GM21390 (cell line): ENCODE measurements around the gene NCAN.

Experiments
- ATAC-seq: cut with Tn5 transposase; IDR thresholded peaks from one replicate; pipeline ENCODE4 v1.9.1; 2021; ENCODE audit not compliant: unreplicated experiment

The NCAN gene

DNA sequence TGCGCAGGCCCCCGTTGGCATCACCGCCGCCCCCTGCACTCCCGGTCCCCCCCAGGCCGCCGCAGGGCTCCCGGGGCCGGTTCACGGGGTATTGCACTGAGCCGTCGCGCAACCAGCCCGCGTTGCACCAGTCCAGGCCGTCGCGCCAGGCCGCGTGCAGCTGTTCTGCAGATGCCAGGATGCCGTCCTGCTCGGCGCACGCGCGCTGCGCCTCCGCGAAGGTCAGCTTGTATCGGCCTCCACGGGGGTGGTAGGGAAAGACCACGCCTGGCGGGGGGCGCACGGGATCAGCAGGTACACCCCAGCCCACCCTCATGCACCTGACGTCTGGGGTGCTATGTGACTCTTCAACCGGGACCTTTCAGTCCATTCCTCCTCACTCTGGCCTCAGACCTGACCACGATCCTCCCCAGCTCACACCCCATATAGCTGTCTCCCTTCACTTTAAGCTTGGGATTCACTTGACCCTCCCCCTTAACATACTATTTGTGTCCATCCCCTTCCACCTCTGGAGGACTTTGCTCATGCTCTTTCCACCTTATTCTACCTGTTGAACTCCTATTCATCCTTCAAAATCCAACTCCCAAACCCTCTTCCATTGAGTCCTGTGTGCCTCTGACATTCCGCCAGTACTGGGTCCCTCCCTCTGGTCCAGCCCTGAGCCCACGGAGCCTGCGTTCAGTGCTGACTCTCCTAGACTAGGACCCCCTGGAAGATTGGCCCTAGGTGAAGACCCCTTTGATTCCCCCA is 47.0 kb downstream of the NCAN start:
- ATAC-seq = no peak

DNA sequence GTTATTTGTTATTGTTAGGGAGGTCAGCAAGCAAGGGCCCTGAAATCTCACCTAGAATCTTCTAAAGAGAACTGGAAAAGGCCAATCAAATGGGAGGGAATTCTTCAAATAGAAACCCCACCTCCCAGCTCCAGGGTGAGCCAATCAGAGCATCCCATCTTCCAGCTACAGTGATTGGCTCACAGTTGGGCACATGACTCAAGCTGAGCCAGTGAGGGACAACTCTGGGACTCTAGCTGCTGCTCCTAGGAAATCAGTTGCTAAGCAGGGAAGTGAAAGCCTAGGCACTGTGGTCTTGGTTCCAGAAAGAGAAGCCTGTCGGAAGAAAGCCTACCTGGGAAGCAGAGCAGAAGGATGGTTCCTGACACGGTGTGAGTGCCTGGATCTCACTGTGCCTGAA is 48.0 kb downstream of the NCAN start:
- no peak for ATAC-seq

DNA sequence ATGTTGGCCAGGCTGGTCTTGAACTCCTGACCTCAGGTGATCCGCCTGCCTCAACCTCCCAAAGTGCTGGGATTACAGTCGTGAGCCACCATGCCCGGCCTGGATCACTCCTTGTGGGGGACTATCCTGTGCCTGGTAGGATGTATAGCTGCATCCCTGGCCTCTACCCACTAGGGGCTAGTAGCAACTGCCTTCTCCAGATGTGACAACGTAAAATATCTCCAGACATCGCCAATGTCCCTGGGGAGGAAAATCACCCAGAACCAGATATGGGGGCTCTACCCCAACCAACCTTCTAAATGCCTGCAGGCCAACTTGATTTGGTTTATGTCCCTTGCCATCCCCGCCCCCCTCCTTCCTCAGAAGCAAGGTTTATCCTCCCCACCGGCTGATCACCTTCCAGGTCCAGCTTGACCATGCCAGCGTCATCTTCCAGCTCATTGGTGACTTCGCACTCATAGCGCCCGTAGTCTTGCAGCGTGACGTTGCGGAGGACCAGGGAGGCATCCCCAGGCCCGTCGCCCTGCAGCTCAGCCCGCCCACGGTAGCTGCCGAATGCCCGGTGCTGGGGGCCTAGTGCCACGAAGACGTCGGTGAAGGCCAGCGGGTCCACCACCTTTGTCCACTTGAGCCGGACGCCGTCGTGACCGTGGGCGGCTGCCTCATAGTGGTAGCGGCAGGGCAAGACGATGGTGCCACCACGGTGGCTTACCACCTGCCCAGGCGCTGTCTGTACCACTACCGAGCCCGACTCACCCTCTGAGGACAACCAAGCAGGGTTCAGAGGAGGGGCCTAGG is 48.9 kb downstream of the NCAN start:
- ATAC-seq = no peak

DNA sequence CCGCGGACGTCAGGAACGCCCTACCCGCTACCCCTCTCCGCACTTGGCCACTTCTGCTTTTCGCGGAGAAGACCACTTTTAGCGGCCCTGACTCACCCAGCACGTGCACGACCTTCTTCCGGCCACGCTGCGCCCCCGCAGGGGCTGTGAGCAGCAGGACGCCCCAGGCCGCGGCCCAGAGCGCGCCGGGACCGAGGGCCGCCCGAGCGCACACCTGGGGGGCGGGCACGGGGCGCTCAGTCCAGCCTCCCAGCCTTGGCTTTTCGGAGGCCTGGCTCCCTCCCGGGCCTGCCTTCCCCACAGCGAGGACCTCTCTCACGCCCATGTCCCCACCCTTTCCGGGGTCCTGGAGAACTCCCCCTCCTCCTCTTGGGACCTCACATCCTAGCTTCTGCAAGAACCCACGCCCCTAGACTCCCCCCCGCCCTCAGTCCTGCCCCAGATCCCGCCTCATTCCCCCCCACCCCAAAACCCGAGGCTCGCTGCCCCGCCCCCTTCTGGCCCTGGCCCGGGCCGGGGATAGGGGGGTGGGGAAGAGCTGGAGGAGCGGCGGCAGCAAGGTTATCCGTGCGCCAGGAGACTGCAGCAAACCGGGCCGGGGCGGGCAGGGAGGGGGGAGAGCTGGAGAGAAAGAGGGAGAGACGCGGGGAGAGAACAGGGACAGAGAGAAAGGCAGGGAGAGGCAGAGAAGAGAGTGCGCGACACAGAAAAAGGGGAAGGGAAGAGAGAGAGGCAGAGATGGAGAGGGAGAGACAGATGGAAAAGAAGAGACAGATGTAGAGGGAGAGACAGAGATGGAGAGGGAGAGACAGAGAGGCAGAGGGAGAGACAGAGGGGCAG is 49.8 kb downstream of the NCAN start:
- ATAC-seq = no peak

DNA sequence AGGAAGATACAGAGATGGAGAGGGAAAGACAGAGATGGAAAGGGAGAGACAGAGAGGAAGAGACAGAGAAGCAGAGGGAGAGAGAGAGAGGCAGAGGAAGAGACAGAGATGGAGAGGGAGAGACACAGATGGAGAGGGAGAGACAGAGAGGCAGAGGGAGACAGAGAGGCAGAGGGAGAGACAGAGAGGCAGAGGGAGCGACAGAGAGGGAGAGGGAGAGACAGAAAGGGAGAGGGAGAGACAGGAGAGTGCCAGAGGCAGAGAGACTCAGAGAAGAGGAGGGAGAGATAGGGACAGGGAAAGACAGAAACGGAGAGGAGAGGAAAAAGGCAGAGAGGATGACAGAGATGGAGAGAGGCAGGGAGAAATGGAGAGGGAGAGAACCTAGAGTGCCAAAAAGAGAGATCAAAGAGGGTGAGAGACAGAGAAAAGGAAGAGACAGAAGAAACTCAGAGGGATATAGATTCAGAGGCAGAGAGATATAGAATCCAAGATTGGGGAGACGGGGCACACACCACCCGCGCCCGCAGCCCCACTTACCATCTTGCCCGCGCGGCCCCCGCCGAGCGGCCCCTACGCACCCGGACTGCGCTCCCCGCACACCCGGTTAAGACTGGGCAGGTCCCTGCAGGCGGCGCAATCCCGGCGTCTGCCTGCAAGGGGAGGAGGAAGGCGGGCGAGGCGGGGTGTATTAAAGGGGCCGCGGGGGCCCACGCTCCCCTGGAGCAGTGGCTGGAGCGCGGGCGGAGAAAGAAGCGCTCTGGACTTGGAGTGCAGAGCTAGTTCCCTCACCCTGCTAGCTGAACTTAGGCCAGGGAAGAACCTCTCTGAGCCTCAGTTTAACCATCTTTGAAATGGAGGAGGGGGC is 50.7 kb downstream of the NCAN start:
- ATAC-seq = no peak

DNA sequence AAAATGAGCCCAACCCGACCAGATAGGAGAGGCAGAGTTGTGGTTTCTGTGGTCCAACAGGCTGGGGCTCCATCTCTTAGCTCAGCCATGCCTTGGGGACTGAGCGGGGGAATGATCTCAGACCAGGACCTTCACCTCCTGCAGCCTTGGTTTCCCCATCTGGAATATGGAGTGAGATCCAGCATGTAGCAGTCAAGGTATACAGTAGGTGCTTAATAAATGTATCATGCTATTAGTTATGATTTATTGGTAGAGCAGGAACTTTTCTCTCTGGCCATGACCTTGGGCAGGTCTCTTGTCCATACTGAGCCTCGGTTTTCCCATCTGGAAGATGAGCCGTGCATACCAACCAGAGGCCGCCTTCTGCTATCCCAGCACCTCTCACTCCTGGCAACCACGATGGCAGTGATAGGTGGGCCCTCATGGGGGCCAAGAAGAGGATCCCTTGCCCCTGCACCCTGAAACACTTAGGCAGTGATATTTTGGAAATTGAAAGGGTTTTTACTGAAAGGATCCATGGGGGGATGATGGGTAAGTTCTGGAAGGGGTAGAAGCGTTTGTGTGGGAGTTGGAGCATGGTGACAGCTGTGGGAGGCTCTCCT is 52.2 kb downstream of the NCAN start:
- ATAC-seq = no peak

DNA sequence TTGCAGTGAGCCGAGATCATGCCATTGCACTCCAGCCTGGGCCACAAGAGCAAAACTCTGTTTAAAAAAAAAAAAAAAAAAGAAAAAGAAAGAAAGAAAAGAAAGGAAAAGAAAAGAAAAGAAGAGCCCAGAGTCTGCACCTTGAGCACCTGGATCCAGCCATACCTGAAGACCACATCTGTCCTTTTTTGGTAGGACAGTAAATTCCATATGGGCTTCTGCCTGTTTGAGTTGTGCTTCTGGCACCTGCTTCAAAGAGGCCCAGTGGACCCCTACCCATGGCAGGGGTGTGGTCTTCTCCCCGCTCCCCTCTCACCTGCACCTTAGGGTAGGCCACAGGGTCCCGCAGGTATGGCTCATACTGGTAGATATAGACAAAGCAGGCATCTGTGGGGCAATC is 55.5 kb downstream of the NCAN start:
- ATAC-seq = no peak

DNA sequence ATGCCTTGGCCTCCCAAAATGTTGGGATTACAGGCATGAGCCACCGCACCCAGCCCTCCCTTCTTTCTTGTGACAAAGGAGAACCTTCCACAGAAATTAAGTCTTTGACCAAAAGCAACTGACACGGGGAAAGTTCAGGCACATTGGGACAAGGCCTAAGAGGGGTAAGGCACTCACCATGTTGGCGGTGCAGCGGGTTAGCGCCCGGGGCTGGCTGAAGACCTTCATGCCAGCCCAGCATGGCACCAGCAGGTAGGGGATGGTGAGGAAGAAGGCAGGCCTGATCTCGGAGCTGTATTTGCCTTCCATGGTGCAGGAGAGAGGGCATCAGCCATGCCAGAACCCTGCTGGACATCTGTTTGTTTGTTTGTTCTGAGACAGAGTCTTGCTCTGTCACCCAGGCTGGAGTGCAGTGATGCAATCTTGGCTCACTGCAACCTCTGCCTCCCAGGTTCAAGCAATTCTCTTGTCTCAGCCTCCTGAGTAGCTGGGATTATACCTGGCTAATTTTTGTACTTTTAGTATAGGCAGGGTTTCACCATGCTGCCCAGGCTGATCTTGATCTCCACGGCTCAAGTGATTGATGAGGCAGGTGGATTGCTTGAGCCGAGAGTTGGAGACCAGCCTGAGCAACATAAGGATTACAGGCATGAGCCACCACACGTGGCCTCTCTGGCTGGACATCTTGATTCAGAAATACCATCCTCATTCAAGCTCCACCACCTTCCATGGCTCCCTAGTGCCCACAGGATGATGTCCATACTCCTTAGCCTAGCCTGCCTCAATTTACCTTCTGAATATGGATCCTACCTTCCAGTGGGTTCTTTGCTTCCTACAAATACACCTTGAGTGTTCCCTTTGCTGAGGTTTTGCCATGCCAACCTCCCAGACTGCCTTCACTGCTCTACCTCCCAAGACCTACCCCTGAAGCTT is 57.0 kb downstream of the NCAN start:
- ATAC-seq = no peak

DNA sequence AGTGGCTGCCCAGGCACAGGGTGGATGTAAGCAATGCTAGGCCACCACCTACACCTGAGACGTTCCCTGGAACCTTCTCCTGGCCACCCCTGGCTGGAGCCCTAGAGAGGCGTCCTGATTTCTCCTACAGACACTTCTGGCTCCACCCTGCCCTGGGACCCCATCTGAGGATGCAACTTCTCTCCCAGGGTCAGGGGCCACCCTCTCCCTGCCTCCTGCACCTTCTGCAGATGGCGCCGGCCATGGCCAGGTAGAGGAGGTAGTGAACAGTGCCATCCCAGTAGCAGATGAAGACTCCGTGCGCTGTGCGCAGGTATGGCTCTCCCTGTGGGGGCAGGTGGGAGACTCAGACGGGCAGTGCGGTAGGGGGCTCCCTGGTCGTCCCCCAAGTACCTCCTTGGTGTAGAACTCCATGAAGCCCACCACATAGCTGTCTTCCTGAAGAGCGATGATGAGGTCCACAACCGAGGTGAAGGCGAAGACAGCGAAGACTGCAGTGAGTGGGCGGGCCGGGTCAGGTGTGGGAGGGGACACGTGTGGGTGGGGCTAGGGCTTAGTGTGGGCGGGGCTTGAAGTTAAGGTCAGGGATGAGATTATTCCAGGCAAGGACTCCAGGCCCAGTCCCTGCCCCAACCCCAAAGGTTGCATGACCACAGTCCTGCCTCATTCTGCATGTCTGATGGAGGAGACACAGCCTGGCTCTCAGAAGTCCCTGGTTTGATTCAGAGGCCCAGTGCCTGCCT is 58.4 kb downstream of the NCAN start:
- ATAC-seq = no peak

DNA sequence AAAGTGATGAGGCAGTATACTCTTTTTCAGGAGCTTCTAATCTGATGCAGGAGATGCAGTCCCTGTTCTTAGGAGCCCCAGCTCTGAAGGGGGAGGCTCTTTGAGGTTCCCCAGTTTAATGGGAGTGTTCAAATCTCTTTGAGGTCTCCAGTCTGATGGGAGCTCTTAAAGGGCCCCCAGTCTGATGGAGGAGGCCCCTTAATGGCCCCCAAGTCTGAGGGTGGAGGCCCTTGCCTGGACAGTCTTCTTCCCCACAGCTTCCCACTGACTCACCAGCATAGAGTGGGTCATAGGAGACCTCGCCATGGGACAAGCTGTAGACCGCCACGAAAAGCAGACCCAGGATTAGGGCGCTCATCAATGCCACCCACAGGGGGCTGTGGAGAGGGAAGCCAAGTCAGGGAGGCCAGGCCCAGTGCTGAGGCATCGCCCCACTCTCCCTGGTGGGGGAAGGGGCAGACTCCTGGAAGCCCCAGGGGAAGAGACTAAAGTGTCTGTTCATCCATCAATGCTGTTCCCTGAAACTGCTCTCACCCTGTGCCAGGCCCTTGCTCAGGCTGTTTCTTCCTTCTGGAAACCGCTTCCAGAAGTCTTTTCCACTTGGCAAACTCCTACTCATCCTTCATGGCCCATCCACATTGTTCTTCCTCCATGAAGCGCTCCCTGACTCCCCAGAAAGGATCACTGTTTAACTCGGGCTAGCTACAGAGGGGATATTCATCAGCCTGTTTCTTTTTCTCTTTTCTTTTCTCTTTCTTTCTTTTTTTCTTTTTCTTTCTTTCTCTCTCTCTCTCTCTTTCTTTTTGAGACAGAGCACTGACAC is 59.2 kb downstream of the NCAN start:
- no peak for ATAC-seq

DNA sequence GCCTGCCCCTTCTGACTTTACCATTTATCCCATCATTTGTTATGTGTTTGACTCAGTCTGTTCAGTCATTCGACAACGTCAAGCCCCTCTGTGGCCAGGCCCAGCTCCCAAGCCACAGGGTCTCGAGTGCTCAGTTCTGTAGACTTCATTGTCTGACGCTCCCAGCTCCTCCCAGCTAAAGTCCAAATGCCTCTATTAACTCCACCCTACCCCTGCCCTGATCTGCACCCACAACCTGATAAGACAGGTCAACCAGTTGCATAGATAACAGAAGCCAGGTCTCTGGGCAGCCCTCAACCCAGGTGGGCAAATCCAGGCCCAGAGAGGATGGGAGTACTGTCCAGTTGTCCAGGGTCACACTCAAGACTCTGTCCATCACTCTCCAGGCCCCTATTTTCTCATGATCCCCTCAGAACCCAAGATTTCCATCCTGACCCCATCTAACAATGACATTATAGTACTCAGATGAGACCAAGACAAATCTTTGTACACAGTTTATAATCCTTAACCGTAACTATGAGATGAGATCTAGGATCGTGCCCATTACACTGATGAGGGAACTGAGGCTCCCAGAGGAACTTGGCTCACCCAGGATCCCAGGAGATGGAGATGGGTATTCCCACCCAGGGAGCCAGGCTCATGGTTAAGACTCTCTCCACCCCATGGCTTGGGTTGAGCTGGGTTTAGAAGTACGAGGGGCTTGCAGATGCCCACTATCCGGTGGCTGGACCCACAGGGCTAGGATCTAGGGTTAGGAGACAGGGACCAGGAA is 60.3 kb downstream of the NCAN start:
- no peak for ATAC-seq

DNA sequence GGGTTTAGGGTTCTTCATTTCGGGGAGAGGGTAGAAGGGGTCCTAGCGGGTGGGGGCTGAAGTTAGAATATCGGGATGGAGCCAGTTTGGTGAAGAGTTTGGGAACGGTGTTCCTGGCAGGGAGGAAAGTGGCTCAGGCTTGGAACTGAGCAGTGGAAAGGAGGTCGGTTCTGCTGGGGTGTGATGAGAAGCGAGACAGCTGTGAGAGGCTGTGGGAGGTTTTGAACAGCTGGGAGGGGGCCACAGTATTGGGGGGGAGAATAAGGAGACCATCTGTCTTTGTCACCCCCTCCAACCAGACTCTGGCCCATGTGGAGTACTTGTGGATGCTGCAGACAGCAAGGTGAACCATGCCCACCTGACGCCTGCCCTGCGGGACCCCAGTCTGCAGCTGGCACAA is 62.4 kb downstream of the NCAN start:
- no peak for ATAC-seq

DNA sequence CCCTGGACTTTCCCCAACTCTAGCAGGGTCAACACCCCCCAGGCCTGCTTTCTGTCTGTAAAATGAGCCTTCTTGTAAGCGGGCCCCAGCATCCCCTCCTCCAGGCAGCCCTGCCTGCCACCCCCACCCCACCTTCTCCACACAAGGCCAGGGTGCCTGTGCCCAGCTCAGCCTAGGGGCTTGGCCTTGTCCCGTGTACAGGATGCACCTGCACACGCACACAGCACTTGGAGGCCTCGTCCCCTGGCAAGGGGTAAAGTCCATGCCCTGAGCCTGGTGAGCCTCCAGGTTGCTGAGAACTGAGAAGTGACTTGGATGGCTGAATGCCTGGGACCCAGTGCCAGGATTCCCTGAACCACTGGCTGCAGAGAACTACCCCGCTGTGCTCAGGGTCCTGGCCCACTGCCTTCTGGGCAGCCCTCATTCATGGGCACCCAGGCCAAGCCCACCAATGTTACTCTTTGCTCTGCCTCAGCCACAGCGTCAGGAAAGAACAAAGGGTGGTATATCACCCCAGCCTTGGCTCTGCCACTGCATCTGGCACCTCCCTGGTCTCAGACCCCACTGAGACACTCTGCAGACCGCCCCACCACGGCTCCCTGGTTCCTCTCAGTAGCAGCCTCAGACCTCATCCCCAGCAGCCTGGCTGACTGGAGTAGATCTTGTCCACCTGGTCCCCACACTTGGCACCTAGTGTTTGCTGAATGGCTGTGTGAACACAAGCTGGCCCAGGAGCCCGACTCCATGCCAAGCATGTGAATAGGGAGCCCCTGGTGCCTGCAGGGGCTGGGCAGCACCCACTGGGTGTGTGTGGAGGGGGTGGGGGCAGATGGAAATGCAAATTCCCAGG is 63.2 kb downstream of the NCAN start:
- ATAC-seq = no peak

DNA sequence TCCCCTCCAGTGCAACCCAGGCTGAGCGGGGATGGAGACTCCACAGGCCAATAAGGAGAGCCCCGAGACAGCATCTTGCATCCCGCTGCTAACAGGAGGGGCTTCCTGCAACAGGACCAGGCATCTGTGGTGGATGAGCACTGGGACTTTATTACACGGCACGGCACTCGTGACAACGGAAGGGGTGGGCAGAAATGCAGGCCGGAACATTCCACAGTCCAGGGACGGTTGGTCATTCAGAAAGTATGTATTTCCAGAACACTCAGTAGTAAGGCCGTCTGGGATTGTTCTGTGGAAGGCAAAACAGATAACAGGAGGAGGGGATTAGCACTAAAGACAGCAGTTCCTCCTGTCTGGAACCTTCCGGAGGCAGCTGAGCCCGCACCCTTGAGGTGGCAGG is 64.6 kb downstream of the NCAN start:
- no peak for ATAC-seq

DNA sequence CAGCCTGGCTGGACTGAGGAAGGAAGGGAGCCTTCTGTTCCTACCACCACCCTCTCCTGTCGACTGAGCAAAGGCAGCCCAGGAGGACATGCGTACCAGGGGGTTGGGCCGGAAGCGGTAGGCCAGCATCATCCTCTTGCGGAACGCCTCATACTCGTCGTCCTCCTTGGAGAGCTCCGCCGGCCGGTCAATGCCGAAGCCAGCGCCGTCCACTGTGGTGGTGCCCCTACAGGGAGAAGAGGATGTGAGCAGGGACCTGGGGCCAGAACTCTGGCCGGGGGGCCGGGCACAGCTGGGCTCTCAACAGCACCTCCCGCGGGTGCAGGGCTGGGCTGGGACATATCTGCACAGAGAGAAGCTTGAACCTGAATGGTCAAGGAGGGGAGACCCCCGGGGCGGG is 65.1 kb downstream of the NCAN start:
- ATAC-seq = no peak

DNA sequence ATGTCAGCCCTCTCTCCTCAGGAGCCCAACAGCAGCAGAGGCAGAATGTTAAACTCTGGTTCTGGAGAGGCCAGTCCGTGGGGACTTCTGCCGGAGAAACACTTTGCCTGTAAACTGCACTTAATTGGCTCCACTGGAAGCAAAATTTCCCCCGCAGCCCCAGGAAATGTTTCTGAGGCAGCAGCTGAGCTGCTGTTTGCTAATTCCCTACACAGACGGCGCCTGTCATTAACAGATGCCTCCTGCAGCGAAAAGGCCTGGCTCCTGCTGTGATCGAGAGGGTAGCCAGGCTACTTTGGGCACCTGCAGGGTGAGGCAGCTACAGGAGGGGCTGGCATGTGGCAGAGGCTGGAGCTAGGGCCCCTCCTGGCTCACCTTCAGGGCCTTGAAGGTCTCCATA is 66.6 kb downstream of the NCAN start:
- no peak for ATAC-seq
